GM19452 (cell line): Measurements from ENCODE around the gene ATG13.

Experiments used
- ATAC-seq: cut with Tn5 transposase; IDR thresholded peaks from one replicate; pipeline ENCODE4 v1.9.1; 2021; ENCODE audit not compliant: unreplicated experiment

Gene ATG13

GRCh38 chr11:46674463-46675287, 57.3 kb downstream of the ATG13 start:
- no peak for ATAC-seq

- no peak for ATAC-seq
These were observed 58.0 kb downstream of the ATG13 start for GRCh38 chr11:46675288-46675851.

- no peak for ATAC-seq
These were observed 58.6 kb downstream of the ATG13 start for GRCh38 chr11:46675949-46676348.

GRCh38 chr11:46676436-46677158, 59.2 kb downstream of the ATG13 start:
- no peak for ATAC-seq

- ATAC-seq: no peak
These were observed 59.8 kb downstream of the ATG13 start for GRCh38 chr11:46677169-46677568.

- no peak for ATAC-seq
These were observed 60.8 kb downstream of the ATG13 start for GRCh38 chr11:46677991-46678740.

GRCh38 chr11:46678741-46679130, 61.4 kb downstream of the ATG13 start:
- no peak for ATAC-seq

- no peak for ATAC-seq
These were observed 62.1 kb downstream of the ATG13 start for GRCh38 chr11:46679241-46680163.

GRCh38 chr11:46680164-46680760, 62.9 kb downstream of the ATG13 start:
- ATAC-seq: no peak

- ATAC-seq: no peak
These were observed 63.5 kb downstream of the ATG13 start for GRCh38 chr11:46680815-46681214.

GRCh38 chr11:46681814-46682213, 64.5 kb downstream of the ATG13 start:
- ATAC-seq: no peak

GRCh38 chr11:46682773-46683752, 65.7 kb downstream of the ATG13 start:
- ATAC-seq: no peak

GRCh38 chr11:46684367-46684766, 67.0 kb downstream of the ATG13 start:
- ATAC-seq: no peak

- no peak for ATAC-seq
These were observed 69.8 kb downstream of the ATG13 start for GRCh38 chr11:46686886-46687795.

GRCh38 chr11:46690702-46691101, 73.3 kb downstream of the ATG13 start:
- no peak for ATAC-seq

GRCh38 chr11:46692450-46692849, 75.1 kb downstream of the ATG13 start:
- no peak for ATAC-seq

- no peak for ATAC-seq
These were observed 76.3 kb downstream of the ATG13 start for GRCh38 chr11:46693597-46694012.

GRCh38 chr11:46694072-46694471, 76.7 kb downstream of the ATG13 start:
- ATAC-seq: no peak
